DMS53 treated with DMSO at 0.1 percent for 48 hours (cell line): ENCODE data around the gene MCOLN2.
"Not testable (repeated sequence)": the region's sequence is repeated elsewhere in the genome, so short reads cannot be mapped to it uniquely, and the experiment has no call there.

Experiments used
- DNase-seq: peaks from one replicate; lab custom pipeline; 2025; ENCODE audit not compliant: unreplicated experiment; lab: John Stamatoyannopoulos, UW

The MCOLN2 gene

DNA sequence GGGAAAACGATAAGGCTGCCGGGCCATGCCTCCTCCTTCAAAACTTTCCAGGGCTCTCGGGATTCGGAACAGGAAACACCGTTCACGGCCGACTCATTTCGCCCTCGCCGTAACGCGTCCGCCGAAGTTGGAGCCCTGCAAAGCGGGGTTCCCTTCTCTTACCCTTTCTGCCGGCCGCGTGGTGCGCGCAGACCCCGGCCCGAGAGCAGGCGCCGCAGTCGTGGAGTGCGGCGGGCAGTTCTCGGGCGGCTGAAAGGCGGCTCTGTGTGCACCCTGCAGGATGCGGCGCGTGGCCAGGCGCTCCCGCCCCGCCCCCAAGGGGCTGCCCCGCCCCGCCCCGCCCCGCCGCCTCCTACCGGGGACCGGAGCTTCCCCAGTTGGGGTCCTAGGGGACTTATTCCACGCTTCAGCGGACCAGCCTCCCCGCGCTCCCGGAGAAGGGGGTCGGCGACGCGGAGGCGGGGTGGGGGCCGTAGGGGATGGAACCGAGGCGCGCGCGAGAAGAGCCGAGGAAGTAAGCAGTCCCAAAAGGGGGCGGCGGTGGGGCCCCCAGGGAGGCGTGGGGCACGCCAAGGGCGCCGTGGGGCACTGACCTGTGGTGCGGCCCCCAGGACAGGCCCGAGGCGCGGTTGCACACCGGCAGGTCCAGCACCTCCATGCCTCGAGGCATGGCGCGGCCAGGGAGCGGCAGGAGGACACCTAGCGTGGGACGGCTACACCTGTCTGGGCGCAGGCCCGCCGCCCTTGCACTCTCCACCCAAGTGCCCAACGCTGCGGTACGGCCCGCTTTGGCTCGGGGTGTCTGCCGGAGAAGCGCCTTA, at the start of gene MCOLN2:
TSS of gene MCOLN2 (minus strand) at position 268 of the 821 bp plus-strand sequence. CDS start at position 27, 241 bp downstream.
- DNase-seq: peak; percentile 60

DNA sequence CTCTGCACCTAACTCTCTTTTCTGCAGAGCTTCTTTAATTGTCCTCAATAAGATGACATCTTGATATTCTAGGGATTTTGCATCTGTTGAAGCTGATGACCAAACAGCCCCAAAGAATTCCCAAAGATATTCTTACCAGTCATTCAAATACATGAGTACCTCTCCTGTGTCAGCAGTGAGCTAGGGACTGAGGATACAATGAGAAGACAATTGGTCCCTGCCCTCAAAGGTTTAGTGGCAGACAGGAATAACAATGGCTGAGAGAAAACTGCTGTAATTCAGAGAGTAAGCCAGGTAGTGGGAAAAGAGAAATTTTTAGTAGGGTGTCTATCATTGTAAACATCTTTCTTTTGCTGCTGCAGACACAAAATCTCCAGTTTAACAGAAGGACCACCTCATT, 45.5 kb upstream of the MCOLN2 start:
- DNase-seq: no peak

DNA sequence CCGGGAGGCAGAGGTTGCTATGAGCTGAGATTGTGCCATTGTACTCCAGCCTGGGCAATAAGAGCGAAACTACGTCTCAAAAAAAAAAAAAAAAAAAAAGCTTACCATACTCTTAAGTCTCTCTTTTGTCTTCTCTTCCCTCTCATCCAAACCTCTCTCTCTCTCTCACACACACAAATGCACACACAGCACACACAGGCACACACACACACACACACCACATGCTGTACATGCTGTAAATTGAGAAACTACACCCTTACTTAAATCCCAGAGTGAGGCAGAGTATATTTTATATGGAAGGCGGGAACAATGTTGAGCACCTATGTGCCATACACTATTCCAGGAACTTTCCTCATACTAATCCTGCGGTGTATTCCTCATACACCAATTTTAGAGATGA, 44.9 kb upstream of the MCOLN2 start:
- no peak for DNase-seq

DNA sequence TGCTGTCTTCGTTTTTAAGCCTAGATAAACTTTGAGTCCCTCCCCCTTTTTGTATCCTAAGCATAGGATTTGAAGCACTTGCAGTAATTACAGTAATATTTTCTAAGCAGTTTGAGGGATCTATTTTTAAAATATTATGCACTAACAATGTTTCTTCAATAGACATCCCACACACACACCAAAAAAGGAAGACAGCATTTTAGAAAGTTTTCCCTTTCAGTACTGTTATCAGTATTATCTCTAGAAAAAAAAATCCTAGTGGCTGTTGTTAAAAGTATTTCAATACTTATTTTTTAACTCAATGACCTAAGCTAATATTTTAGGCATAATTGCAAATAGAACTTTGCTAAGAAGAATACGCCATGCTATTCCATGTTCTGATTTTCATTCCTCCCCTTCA, 36.3 kb upstream of the MCOLN2 start:
- no peak for DNase-seq

DNA sequence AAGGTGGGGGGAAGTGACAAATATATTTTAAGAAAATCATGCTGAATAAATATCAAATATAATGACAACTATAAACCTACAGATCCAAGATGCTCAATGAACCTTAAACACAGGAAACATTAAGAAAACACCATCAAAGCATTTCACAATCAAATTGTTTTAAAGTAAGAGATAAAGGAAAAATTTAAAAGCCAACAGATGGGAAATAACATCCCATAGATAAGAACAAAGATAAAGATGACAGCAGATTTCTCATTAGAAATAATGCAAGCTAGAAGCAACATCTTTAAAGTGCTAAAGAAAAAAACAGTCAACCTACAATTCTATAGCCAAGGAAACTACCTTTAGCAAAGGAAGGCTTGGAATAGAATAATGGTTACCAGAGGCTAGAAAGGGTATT, 33.6 kb upstream of the MCOLN2 start:
- DNase-seq: no peak

DNA sequence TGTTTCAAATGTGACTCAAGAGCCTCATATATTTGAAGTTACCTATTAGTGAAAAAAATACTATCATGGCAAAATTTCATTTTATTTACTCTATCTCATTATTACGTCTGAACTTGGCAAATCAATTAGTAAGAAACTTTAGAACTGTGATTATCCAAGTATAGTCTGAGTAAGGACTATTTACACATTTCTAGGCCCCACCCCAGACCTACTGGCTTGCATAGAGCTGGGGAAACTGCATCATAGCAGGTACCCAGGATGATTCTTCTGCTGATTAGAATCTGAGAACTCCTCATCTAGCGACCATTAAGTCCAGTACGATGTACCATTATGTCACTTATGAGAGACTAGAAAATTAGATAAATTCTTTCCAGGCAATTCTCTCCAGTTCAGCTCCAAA, 31.2 kb upstream of the MCOLN2 start:
- no peak for DNase-seq

DNA sequence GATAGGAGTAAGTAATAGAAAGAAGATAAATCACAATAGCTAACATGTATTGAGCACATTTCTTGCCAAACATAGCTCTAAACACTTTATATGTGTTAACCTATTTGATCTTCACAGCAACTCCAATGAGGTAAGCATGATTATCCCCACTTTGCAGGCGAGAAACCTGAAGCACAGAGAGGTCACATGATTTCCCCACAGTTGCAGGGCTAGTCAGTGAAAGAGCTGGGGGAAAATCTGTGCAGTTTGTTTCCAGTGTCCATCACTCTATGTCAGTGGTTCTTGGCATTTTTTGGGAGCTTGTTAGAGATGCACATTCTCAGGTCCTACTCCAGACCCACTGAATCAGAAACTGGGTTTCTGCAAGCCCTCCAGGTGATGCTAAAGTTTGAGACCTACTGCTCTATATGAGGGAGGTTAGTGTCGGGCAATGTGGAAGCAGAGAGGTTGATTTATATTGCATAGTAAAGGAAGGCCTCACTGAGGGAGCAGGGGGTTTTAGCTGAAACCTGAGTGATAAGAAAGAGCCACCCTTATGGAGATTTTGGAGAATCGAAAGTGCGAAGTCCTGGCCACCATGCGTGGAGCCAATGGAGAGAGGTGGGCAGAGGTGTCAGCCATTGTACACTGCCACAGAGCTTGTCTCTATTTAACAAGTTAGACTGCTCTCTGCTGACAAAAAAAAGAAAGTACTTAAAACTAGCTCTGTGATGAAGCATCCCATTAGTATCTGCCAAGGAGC, 30.5 kb upstream of the MCOLN2 start:
- no peak for DNase-seq

DNA sequence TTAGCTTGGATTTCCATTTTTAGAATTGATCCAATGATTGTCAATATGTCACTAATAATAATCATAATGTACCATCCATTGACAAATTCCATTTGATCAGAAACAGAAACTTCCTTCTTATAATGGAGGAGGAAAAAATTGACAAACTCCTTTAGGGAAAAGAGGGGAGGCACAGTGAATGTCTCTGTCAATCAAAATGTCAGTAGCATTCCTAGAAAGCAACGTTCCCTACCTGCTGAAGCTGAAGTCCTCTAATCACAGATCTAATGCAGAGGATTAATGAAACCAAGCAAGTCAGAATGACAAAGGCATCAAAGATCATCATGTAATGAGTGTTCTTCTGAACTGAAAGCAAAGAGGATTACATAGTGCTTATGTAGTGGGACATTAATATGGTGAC, 29.0 kb upstream of the MCOLN2 start:
- DNase-seq: no peak

DNA sequence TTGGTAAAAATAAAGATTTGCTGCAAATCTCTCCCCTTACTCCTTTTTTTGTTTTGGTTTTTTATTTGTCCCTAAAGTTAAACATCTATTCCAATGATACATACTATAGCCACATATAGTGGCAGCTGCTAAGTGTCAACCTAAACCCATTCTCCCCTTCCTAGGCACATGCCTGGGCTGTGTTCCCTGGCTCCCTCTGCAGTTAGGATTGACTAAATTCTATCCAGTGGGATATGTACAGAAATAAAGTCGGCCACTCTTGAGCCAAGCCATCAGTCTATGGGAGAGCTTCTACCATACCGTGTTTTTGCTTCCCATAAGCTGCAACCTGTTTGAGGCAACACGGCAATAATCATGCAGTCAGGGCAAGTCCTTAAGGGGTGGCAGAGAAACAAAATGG, 27.8 kb upstream of the MCOLN2 start:
- no peak for DNase-seq

DNA sequence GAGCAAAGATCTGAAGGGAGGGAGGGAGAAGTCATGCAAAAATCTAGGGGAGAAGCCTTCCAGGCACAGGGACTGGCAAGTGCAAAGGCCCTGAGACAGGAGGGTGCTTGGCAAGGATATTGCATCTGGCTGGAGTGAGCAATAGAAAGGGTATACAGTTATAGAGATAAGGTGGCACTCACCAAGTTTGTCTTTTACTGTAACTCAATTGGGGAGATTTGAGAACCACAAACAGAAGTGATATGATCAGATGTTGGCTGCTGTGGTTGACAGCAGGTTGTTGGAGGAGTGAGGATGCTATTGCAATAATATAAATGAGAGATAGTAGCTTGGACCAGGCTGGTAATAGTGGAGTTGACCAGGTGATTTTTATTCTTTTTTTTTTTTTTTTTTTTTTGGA, 25.8 kb upstream of the MCOLN2 start:
- no peak for DNase-seq

DNA sequence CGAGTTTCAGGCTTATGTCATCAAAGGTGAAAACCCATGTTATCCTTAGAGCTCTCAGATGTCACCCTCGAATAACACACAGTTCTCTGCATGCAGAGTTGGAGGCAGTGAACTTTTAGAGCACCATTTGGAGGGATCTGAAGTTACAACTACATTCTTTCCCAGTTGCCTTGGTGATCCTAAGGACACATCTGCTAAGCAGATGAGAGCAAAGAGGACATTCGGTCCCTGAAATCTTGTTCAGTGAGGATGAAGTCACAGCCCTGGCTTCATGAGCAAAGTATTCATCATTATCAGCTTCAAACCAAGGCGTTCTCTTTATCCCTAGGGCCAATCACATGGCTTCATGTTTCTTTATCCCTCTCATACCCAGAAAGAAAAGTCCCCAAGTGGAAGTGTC, 23.1 kb upstream of the MCOLN2 start:
- no peak for DNase-seq

DNA sequence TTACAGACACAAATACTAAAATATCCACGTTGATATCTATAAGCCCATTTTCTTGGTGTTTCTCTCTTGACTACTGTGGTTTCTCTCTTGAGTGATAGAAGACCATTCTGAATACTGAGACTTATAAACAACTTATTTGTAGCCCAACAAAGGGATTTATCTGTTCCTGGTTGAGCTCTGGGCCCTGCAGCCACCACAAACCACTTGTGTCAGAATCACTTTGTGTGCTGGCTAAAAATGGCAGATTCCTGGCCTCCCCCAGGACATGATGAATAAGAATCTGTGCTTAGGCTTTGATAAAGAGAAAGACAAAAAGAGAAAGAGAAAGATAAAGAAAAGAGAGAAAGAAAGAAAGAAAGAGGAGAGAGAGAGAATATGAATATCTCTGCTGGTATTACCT, 18.9 kb upstream of the MCOLN2 start:
- DNase-seq: no peak

DNA sequence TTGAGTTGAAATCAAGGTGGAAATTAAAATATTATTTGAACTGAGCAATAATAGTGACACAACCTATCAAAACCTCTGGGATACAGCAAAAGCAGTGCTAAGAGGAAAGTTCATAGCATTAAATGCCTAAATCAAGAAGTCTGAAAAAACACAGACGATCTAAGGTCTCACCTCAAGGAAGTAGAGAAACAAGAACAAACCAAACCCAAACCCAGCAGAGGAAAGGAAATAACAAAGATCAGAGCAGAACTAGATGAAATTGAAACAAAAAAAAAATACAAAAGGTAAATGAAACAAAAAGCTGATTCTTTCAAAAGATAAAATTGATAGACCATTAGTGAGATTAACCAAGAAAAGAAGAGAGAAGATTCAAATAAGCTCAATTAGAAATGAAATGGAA, 8.7 kb upstream of the MCOLN2 start:
- DNase-seq: not testable (repeated sequence)

DNA sequence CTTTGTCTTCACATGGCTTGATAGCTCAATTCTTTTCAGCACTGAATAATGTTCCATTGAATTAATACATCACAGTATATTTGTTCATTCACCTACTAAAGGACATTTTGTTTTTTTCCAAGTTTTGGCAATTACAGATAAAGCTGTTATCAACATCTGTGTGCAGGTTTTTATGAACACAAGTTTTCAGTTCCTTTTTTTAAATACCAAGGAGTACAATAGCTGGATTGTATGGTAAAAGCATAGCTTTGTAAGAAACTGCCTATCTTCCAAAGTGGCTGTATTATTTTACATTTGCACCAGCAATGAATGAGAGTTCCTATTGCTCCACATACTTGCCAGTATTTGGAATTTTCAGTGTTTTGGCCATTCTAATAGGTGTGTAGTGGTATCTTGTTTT, 4.8 kb upstream of the MCOLN2 start:
- no peak for DNase-seq

DNA sequence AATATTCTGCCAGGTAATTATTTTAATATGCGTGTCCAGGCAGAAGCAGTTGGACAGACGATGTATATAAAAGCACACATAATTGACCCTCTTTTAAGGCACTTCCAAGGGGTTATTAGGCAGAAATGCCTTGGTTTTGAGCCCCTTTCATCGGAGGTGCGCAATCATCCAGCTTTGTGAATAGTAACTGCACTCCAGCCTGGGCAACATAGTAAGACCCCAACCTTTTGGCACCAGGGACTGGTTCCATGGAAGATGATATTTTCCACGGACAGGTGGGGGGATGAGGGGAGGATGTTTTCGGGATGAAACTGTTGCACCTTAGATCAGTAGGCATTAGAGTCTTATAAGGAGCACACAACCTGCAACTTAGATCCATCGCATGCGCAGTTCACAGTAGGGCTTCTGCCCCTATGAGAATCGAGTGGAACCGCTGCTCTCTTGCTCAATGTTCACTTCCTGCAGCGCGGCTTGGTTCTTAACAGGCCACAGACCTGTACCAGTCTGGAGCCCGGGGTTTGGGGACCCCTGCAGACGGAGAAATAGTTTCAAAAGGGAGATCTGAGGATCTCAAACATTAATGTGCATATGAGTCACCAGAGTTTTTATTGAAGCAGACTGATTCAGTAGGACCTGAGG, 1.8 kb upstream of the MCOLN2 start:
- DNase-seq: no peak

DNA sequence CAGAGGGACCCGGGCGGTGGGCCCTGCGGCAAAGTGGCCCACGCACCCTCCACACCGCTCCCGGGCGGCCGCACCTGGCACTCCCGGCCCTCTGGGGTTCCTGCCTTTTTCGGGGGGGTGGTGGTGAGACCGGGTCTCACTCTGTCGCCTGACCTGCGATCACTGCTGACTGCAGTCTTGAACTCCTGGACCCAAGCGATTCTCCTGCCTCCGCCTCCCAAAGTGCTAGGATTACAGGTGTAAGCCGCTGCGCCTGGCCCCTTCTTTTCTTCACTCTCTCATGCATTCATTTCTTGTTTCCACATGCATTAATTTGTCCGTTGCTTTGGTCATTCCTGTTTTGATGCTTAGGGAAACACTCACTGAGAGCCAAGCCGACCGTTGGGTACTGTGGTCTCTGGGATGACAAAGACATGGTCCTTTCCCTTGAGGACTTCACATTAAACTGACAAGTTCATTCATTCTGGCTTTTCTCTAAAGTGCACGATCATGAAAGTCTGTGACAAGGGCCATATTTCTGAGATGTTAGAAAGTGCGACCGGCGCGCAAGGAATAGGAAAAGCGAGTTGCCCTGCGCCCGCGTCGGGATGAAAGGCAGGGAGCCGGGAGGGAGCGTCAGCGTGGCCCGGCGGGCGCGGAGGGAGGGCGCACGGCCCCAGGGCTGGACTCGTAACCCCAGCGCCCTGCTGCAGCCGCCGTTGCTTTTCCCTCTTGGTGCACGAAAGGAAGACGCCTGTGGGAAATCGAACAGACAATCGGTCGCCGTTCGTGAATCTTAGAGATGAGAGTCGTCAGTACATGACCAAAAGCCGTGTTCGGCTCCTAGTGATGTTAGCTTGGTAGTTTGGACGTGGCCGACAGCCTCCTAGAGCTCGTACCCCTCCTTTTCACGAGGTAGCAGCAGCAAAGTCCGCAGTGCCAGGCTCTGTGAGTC, 1.0 kb upstream of the MCOLN2 start:
- peak; percentile 35 for DNase-seq

DNA sequence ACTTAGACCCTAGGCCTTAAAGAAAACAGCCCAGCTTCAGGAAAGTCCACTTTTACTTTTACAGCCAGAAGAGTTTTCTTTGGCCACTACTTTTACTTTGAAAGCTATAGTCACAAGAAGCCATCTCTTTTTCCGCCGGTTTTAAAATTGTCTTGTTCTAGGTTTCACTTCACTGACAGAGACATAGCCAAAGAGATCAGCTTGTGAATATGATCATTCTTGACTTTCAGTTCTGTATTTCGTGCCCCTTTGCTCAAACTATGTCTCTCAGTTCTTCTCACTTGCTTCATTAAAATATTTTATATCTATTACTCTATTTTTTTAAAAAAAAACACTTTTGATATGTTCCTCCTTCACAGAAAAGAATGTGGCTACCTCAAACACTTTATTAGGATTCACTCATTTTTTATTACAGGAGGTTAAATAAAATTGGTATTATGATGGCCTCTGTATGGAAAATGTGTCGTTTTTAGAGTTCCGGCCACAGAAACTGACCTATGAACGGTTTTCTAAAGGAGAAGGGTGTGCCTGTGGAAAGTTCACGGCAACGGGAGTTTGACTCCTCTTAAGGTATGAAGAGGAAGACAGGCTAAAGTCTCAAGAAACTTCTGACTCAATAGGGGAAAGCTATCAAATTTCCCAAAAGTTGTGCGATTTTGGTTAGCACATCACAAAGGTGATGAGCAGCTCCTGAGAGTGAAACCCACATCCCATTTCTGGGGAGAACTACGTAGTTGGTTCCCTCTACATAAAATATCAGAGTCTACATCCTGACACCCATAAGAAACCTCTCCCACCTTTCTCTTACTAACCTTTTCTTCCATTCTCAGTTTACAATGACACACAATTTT, 1.2 kb downstream of the MCOLN2 start:
- DNase-seq: no peak

DNA sequence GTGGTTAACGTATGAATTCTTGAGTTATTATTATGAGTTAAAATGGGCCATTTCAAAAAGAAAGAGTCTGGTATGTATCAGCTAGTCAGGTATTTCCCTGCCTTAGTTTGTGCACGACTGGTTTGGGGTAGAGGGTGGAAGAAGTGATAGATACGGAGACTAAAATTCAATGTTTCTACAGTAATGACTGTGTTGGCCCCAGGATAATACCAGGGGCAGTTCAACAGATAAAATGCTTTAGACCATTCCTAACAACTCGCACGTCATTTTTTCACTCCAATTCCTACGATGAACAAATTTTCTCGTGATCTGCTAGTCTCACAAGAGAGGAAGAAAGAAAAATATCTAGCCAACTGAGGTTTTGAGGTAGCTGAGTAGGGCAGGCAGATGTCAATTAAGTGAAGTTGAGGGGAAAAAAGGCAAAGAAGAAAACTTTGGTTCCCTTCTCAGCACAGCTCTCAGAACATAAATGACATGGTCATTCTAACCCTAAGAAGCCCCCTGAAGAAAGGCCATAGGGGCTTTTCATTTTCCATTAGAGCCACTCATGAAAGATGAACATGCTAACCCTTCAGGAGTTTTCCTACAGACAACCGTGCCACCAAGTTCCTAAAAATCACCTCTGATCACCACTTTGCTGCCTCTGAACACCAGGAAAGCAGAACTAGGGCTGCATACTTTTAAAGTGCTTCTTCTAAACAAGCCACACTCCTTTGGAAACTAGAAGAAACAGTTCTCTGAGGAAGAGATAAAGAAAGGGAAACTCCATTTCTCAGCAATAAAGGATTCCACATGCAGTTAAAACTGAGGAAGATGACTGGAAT, 5.6 kb downstream of the MCOLN2 start:
- no peak for DNase-seq

DNA sequence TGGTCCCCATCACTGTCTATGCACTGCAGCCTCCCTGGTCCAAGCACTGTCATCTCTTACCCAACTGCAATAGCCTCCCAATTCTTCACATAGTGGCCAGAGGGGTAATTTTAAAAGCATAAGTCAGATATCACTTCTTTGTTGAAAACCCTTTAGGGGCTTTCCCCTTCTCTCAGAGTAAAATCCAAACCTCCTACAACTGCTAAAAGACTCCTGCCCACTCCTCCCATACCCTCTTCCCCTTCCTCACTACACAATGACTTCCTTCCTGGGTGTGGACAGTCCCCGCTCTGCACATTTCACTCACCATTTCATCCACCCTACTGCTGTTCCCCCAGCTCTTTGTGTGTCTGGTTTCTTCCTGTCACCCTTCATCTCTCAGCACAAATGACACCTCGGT, 8.3 kb downstream of the MCOLN2 start:
- DNase-seq: no peak
